ENCODE data around the gene CCDC91.

CCDC91 gene

DNA sequence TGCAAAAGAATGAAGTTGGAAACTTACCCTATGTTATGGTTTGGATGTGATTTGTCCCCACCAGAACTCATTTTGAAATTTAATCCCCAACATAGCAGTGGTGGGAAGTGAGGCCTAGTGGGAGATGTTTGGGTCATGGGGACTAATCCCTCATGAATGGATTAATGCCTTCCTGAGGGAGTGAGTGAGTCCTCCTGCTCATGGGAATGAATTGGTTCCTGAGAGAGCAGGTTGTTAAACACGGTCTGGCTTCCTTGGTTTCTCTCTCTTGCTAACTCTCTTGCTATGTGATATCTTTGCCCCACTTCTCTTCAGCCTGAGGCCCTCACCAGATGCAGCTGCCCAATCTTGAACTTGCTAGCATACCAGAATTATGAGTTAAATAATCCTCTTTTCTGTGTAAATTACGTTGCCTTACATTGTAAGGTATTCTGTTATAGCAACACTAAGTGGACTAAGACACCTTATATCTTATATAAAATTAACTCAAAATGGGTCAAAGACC lies 22.2 kb upstream of the CCDC91 start:
- H3K9me3 ChIP-seq (ENCODE audit: control insufficient read depth, low read length), result no peaks in the 10 kb centered on the region
- H2BK15ac ChIP-seq (ENCODE audit: low read depth, poor library complexity, severe bottlenecking), result no peak overlapping the region
- no peak overlapping the region for H3K9ac ChIP-seq (ENCODE audit: low read length)
- no peak overlapping the region for H4K91ac ChIP-seq (ENCODE audit: low read length)
- no peak overlapping the region for H2BK5ac ChIP-seq (ENCODE audit: low read depth, low read length, poor library complexity, severe bottlenecking)
- no peak overlapping the region for H3K23ac ChIP-seq (ENCODE audit: low read length in 2 of 2)
- no peaks in the 10 kb centered on the region for H3K4me1 ChIP-seq (ENCODE audit: control insufficient read depth, insufficient read depth, low read depth, low read length)
- H2AFZ ChIP-seq (ENCODE audit: low read depth, low read length), result no peak overlapping the region
- H3K18ac ChIP-seq (ENCODE audit: low read depth in 1 of 2, low read length in 2 of 2), result no peak overlapping the region
- H3K36me3 ChIP-seq (ENCODE audit: control insufficient read depth in 1 of 2, insufficient read depth in 2 of 2, low read depth in 1 of 2, low read length in 2 of 2), result no peaks in the 10 kb centered on the region
- WGBS, result 92% methylated on average over 1 of the region's 2 CpGs
- H3K4ac ChIP-seq (ENCODE audit: low read depth in 1 of 2, low read length in 2 of 2), result no peak overlapping the region
- no peak overlapping the region for H3K4me3 ChIP-seq (ENCODE audit: insufficient read depth in 1 of 2, low read depth in 1 of 2, low read length in 2 of 2)
- no peak overlapping the region for H2BK12ac ChIP-seq (ENCODE audit: low read length in 2 of 2)
- no peak overlapping the region for H3K14ac ChIP-seq (ENCODE audit: low read length in 2 of 2)
- no peaks in the 10 kb centered on the region for H3K79me1 ChIP-seq (replicated peaks; ENCODE audit: low read length, poor library complexity, severe bottlenecking)
- H2BK120ac ChIP-seq (ENCODE audit: low read depth, low read length), result no peak overlapping the region
- DNase-seq, result no peak
- no peak overlapping the region for H4K8ac ChIP-seq (ENCODE audit: low read length)
- no peak overlapping the region for H3K27ac ChIP-seq (ENCODE audit: low read length, poor library complexity, severe bottlenecking)
- no peak overlapping the region for H3K4me2 ChIP-seq (ENCODE audit: low read length, poor library complexity, severe bottlenecking)
- H2AK5ac ChIP-seq (ENCODE audit: low read length, severe bottlenecking), result no peak overlapping the region
- H3K27me3 ChIP-seq (ENCODE audit: control insufficient read depth in 1 of 2, insufficient read depth in 1 of 2, low read length in 2 of 2), result no peaks in the 10 kb centered on the region

DNA sequence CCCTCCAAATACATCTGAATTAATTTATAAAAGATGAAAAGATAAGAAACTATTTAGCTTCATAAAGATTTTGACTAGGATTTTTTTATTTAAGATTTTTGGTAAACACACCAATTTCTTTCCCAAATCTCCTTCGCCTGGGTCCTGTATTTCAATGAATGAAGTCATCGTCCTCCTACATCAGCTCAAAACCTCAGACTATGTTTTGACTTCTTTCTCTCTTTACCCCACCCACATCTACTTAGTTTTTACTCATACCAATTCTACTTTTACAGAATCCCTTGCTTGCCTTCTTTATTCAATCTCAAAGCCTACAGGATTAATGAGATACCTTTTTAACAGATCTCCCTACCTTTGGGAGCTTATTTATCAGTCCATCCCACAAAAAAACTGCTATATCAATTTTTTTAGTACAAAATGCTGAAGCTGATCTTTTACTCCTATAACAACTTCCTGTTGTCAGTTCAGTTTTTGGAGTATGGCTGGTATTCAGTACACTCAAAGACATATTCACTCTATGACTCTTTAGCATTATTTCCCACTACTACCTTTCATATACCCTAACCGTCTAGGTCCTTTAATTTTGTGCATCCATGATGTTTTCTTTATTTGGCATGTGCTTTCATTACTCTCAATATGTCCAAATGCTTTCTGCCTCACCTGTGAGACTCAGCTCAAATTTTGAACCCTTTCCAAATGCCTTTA lies 18.7 kb upstream of the CCDC91 start:
- H3K27me3 ChIP-seq (ENCODE audit: control insufficient read depth in 1 of 2, insufficient read depth in 1 of 2, low read length in 2 of 2), result no peaks in the 10 kb centered on the region
- H2BK15ac ChIP-seq (ENCODE audit: low read depth, poor library complexity, severe bottlenecking), result no peak overlapping the region
- no peaks in the 10 kb centered on the region for H3K36me3 ChIP-seq (ENCODE audit: control insufficient read depth in 1 of 2, insufficient read depth in 2 of 2, low read depth in 1 of 2, low read length in 2 of 2)
- no peak for DNase-seq
- no peak overlapping the region for H2BK5ac ChIP-seq (ENCODE audit: low read depth, low read length, poor library complexity, severe bottlenecking)
- 93% methylated on average over 3 of the region's 3 CpGs for WGBS
- H4K91ac ChIP-seq (ENCODE audit: low read length), result no peak overlapping the region
- no peak overlapping the region for H4K8ac ChIP-seq (ENCODE audit: low read length)
- H3K9ac ChIP-seq (ENCODE audit: low read length), result peak overlapping the region; percentile 16
- H3K4me1 ChIP-seq (ENCODE audit: control insufficient read depth, insufficient read depth, low read depth, low read length), result no peaks in the 10 kb centered on the region
- no peak overlapping the region for H3K23ac ChIP-seq (ENCODE audit: low read length in 2 of 2)
- H2AFZ ChIP-seq (ENCODE audit: low read depth, low read length), result no peak overlapping the region
- H3K4ac ChIP-seq (ENCODE audit: low read depth in 1 of 2, low read length in 2 of 2), result no peak overlapping the region
- no peak overlapping the region for H2BK120ac ChIP-seq (ENCODE audit: low read depth, low read length)
- no peak overlapping the region for H3K4me2 ChIP-seq (ENCODE audit: low read length, poor library complexity, severe bottlenecking)
- H3K14ac ChIP-seq (ENCODE audit: low read length in 2 of 2), result no peak overlapping the region
- H3K18ac ChIP-seq (ENCODE audit: low read depth in 1 of 2, low read length in 2 of 2), result no peak overlapping the region
- no peaks in the 10 kb centered on the region for H3K79me1 ChIP-seq (replicated peaks; ENCODE audit: low read length, poor library complexity, severe bottlenecking)
- no peak overlapping the region for H2BK12ac ChIP-seq (ENCODE audit: low read length in 2 of 2)
- no peak overlapping the region for H3K27ac ChIP-seq (ENCODE audit: low read length, poor library complexity, severe bottlenecking)
- no peak overlapping the region for H3K4me3 ChIP-seq (ENCODE audit: insufficient read depth in 1 of 2, low read depth in 1 of 2, low read length in 2 of 2)
- H3K9me3 ChIP-seq (ENCODE audit: control insufficient read depth, low read length), result no peaks in the 10 kb centered on the region
- H2AK5ac ChIP-seq (ENCODE audit: low read length, severe bottlenecking), result no peak overlapping the region

DNA sequence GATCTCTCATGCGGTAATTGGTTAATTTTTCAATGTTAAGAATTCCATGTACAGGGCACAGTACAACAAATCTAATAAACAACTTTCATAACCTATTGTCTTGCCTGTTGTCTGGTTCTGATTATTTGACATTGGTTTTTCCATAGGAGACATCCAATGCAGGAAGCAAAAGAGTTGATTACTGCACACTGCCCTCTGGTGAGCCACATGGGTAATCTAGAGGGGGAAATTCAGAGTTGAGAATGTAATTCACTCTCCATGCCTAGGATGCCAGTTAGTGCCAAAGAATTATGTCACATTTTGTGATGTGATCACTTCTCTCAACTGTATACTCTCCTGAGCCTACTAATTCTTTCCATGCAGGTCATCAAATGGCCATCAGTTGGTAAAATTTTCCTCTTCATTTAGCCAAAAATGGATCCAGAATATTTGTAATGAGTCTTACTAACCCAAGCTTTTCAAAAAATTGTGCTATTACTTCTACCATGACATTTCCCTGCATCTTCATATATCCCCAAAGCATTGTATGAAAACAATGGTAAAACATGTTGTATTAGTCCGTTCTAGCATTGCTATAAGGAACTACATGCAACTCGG lies 17.7 kb upstream of the CCDC91 start:
- Histone ChIP-seq H3K4me1 (ENCODE audit: control insufficient read depth, insufficient read depth, low read depth, low read length) (no peaks in the 10 kb centered on the region), H4K8ac (ENCODE audit: low read length) (no peak overlapping the region)
- WGBS, result 94% methylated on average over 2 of the region's 3 CpGs

DNA sequence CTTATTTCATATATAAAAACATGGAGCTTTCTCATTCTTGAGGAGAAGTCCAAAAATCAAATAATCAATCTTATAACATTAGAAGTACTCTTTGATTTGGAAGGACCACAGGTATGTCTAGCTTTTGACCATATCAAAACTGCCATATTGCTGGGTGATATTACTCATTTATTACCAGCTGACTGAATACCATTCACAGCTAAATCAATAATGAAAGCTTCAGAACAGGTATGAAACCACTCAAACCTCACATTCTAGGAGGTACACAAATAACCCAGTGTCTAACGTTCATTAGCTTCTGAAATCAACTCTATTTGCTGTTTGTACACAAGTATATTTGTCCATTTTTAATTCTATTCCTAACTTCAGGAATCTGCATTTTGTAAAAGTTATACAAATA lies 16.8 kb upstream of the CCDC91 start:
- H2BK12ac ChIP-seq (ENCODE audit: low read length in 2 of 2), result no peak overlapping the region
- no peak overlapping the region for H2AK5ac ChIP-seq (ENCODE audit: low read length, severe bottlenecking)
- H3K9me3 ChIP-seq (ENCODE audit: control insufficient read depth, low read length), result no peaks in the 10 kb centered on the region
- no peaks in the 10 kb centered on the region for H3K36me3 ChIP-seq (ENCODE audit: control insufficient read depth in 1 of 2, insufficient read depth in 2 of 2, low read depth in 1 of 2, low read length in 2 of 2)
- H3K4ac ChIP-seq (ENCODE audit: low read depth in 1 of 2, low read length in 2 of 2), result no peak overlapping the region
- H3K27me3 ChIP-seq (ENCODE audit: control insufficient read depth in 1 of 2, insufficient read depth in 1 of 2, low read length in 2 of 2), result no peaks in the 10 kb centered on the region
- H3K4me1 ChIP-seq (ENCODE audit: control insufficient read depth, insufficient read depth, low read depth, low read length), result no peaks in the 10 kb centered on the region
- 80% methylated on average over 1 of the region's 1 CpG for WGBS
- DNase-seq, result no peak
- H3K79me1 ChIP-seq (replicated peaks; ENCODE audit: low read length, poor library complexity, severe bottlenecking), result no peaks in the 10 kb centered on the region
- no peak overlapping the region for H3K4me3 ChIP-seq (ENCODE audit: insufficient read depth in 1 of 2, low read depth in 1 of 2, low read length in 2 of 2)
- H4K91ac ChIP-seq (ENCODE audit: low read length), result no peak overlapping the region
- no peak overlapping the region for H2BK5ac ChIP-seq (ENCODE audit: low read depth, low read length, poor library complexity, severe bottlenecking)
- H2BK120ac ChIP-seq (ENCODE audit: low read depth, low read length), result no peak overlapping the region
- H3K18ac ChIP-seq (ENCODE audit: low read depth in 1 of 2, low read length in 2 of 2), result no peak overlapping the region
- H3K4me2 ChIP-seq (ENCODE audit: low read length, poor library complexity, severe bottlenecking), result no peak overlapping the region
- no peak overlapping the region for H2AFZ ChIP-seq (ENCODE audit: low read depth, low read length)
- H4K8ac ChIP-seq (ENCODE audit: low read length), result no peak overlapping the region
- H3K14ac ChIP-seq (ENCODE audit: low read length in 2 of 2), result no peak overlapping the region
- H3K23ac ChIP-seq (ENCODE audit: low read length in 2 of 2), result no peak overlapping the region
- H3K9ac ChIP-seq (ENCODE audit: low read length), result no peak overlapping the region
- no peak overlapping the region for H3K27ac ChIP-seq (ENCODE audit: low read length, poor library complexity, severe bottlenecking)
- no peak overlapping the region for H2BK15ac ChIP-seq (ENCODE audit: low read depth, poor library complexity, severe bottlenecking)

More for the DNA sequence above, 17.7 kb upstream of the CCDC91 start:
- Histone ChIP-seq H4K91ac (ENCODE audit: low read length) (no peak overlapping the region), H3K36me3 (ENCODE audit: control insufficient read depth in 1 of 2, insufficient read depth in 2 of 2, low read depth in 1 of 2, low read length in 2 of 2) (no peaks in the 10 kb centered on the region), H3K9me3 (ENCODE audit: control insufficient read depth, low read length) (no peaks in the 10 kb centered on the region), H3K79me1 (replicated peaks; ENCODE audit: low read length, poor library complexity, severe bottlenecking) (no peaks in the 10 kb centered on the region), H3K4me3 (ENCODE audit: insufficient read depth in 1 of 2, low read depth in 1 of 2, low read length in 2 of 2) (no peak overlapping the region), H3K4ac (ENCODE audit: low read depth in 1 of 2, low read length in 2 of 2) (no peak overlapping the region), H3K14ac (ENCODE audit: low read length in 2 of 2) (no peak overlapping the region), H2BK15ac (ENCODE audit: low read depth, poor library complexity, severe bottlenecking) (no peak overlapping the region), H3K27me3 (ENCODE audit: control insufficient read depth in 1 of 2, insufficient read depth in 1 of 2, low read length in 2 of 2) (no peaks in the 10 kb centered on the region), H2BK5ac (ENCODE audit: low read depth, low read length, poor library complexity, severe bottlenecking) (no peak overlapping the region), H3K23ac (ENCODE audit: low read length in 2 of 2) (no peak overlapping the region), H3K9ac (ENCODE audit: low read length) (peak overlapping the region; percentile 3), H3K18ac (ENCODE audit: low read depth in 1 of 2, low read length in 2 of 2) (no peak overlapping the region), H2AK5ac (ENCODE audit: low read length, severe bottlenecking) (no peak overlapping the region), H2BK120ac (ENCODE audit: low read depth, low read length) (no peak overlapping the region), H3K4me2 (ENCODE audit: low read length, poor library complexity, severe bottlenecking) (no peak overlapping the region), H2BK12ac (ENCODE audit: low read length in 2 of 2) (no peak overlapping the region), H2AFZ (ENCODE audit: low read depth, low read length) (no peak overlapping the region), H3K27ac (ENCODE audit: low read length, poor library complexity, severe bottlenecking) (no peak overlapping the region)
- peak; percentile 59 for DNase-seq

Data from mesenchymal stem cell (in vitro differentiated cells and primary cell).